PC-3 (cell line): ENCODE results near the gene MYH7. TPM values are rescaled to one million over a fixed set of nuclear protein-coding genes. Genes with fewer than 3 reads are reported as not detected.

Source experiments
- ATAC-seq: fragments of 200-7000 bp; cut with Tn5 transposase; 2 replicates; pipeline ENCODE4 v1.9.1; 2020; ENCODE audit warnings: mild to moderate bottlenecking, moderate library complexity
- BruUV-seq: library from RNA; stranded (reverse); fragments of 400-500 nt; replicated peaks from 2 replicates; lab custom pipeline; 2021; lab: Mats Ljungman, UMichigan
- CTCF ChIA-PET: fragments of 300-600 bp; sonication (Branson Sonifier 250); formaldehyde crosslinking; loops from one replicate; lab custom pipeline; 2022; ENCODE audit warnings: antibody characterized with exemption; lab: Charles Lee
- POLR2A ChIA-PET: fragments of 300-600 bp; sonication (Branson Sonifier 250); formaldehyde crosslinking; loops from one replicate; lab custom pipeline; 2022; ENCODE audit warnings: antibody characterized with exemption; ENCODE audit not compliant: unreplicated experiment; lab: Charles Lee
- DNase-seq: peaks from one replicate; pipeline ENCODE4 v3.0.0-alpha.2; 2015
- H2AFZ ChIP-seq: fragments of 300-600 bp; sonication (generic); 2 replicates; pipeline ENCODE4 v1.6.0; 2016; ENCODE audit warnings: antibody characterized with exemption, low read length
- H3F3A ChIP-seq: fragments of 300-600 bp; sonication (generic); one replicate; pipeline ENCODE4 v1.6.0; 2017; ENCODE audit warnings: antibody characterized with exemption, low read length, control low read depth, mild to moderate bottlenecking; ENCODE audit not compliant: unreplicated experiment
- H3K27ac ChIP-seq: fragments of 300-600 bp; sonication (generic); 2 replicates; pipeline ENCODE4 v1.5.1; 2016; ENCODE audit warnings: mild to moderate bottlenecking, low read length
- H3K27me3 ChIP-seq: fragments of 300-600 bp; sonication (generic); 2 replicates; pipeline ENCODE4 v1.6.1; 2016; ENCODE audit warnings: low read length, mixed read lengths
- H3K36me3 ChIP-seq: fragments of 300-600 bp; sonication (generic); 2 replicates; pipeline ENCODE4 v1.6.1; 2016; ENCODE audit warnings: low read depth, mixed run types, low read length, mixed read lengths
- H3K4me1 ChIP-seq: fragments of 300-600 bp; sonication (generic); 2 replicates; pipeline ENCODE4 v1.5.1; 2016; ENCODE audit warnings: low read length; ENCODE audit not compliant: insufficient read depth
- H3K4me2 ChIP-seq: fragments of 300-600 bp; sonication (generic); 2 replicates; pipeline ENCODE4 v1.6.0; 2016; ENCODE audit warnings: low read length
- H3K4me3 ChIP-seq: fragments of 300-600 bp; sonication (generic); 2 replicates; pipeline ENCODE4 v1.5.1; 2016; ENCODE audit warnings: mild to moderate bottlenecking, low read length, mixed read lengths
- H3K79me2 ChIP-seq: fragments of 300-600 bp; sonication (generic); 2 replicates; pipeline ENCODE4 v1.6.1; 2017; ENCODE audit warnings: low read length, mixed read lengths
- H3K9ac ChIP-seq: fragments of 300-600 bp; sonication (generic); 2 replicates; pipeline ENCODE4 v1.6.0; 2016; ENCODE audit warnings: mild to moderate bottlenecking, low read length
- H3K9me2 ChIP-seq: fragments of 300-600 bp; sonication (generic); replicated peaks from 2 replicates; pipeline ENCODE4 v1.6.1; 2016; ENCODE audit warnings: mixed run types, low read length, mixed read lengths
- H3K9me3 ChIP-seq: fragments of 300-600 bp; sonication (generic); 2 replicates; pipeline ENCODE4 v1.6.1; 2016; ENCODE audit warnings: low read length, mixed read lengths
- H4K20me1 ChIP-seq: fragments of 300-600 bp; sonication (generic); 2 replicates; pipeline ENCODE4 v1.6.1; 2016; ENCODE audit warnings: low read length, mixed read lengths
- CTCF ChIP-seq: fragments of 300-600 bp; sonication (generic); conservative IDR thresholded peaks from 2 replicates; pipeline ENCODE4 v1.5.1; 2017; ENCODE audit warnings: antibody characterized with exemption, low read depth, mild to moderate bottlenecking, low read length
- EZH2 ChIP-seq: fragments of 300-600 bp; sonication (generic); IDR thresholded peaks from one replicate; pipeline ENCODE4 v1.6.1; 2017; ENCODE audit warnings: antibody characterized with exemption, mild to moderate bottlenecking, low read length; ENCODE audit not compliant: unreplicated experiment
- EZH2phosphoT487 ChIP-seq: fragments of 300-600 bp; sonication (generic); IDR thresholded peaks from 2 replicates; pipeline ENCODE4 v1.6.1; 2018; ENCODE audit warnings: mild to moderate bottlenecking, antibody characterized with exemption, low read length, borderline replicate concordance
- intact Hi-C: fragments of 100-400 bp; cut with micrococcal nuclease; formaldehyde crosslinking; loops from 2 replicates; pipeline ENCODE4 v1.9.0; 2023
- total RNA-seq: library from RNA; depleted of rRNA; stranded (reverse); fragments of >200 nt; gene quantifications from 2 replicates; pipeline ENCODE4 v1.2.3, GENCODE V29; 2014

MYH7 gene
- total RNA-seq, 1 experiment from 2014 or later, result not detected

GRCh38 chr14:23370221-23370620 is 65.2 kb downstream of the MYH7 start:
- H2AFZ ChIP-seq, result no peak overlapping the region
- H3K4me1 ChIP-seq, result no peaks in the 10 kb centered on the region
- no peak for ATAC-seq
- no peaks in the 10 kb centered on the region for H3K36me3 ChIP-seq
- intact Hi-C loops, result no loop called here
- H3K27me3 ChIP-seq, result peaks cover 24% of the 10 kb centered on the region
- no peak overlapping the region for H3K27ac ChIP-seq
- BruUV-seq, result no TSS peak
- H4K20me1 ChIP-seq, result no peaks in the 10 kb centered on the region
- H3F3A ChIP-seq, result no peaks in the 10 kb centered on the region
- ChIA-PET POLR2A (no interaction called here), CTCF (no interaction called here)
- H3K4me3 ChIP-seq, result no peak overlapping the region
- no peaks in the 10 kb centered on the region for H3K9me3 ChIP-seq
- H3K4me2 ChIP-seq, result no peak overlapping the region
- no peaks in the 10 kb centered on the region for H3K9me2 ChIP-seq
- H3K79me2 ChIP-seq, result no peaks in the 10 kb centered on the region
- H3K9ac ChIP-seq, result no peak overlapping the region
- no peak for TF ChIP-seq EZH2phosphoT487
- TF ChIP-seq EZH2, result no peak
- TF ChIP-seq CTCF, result no peak
- no peak for DNase-seq

GRCh38 chr14:23366426-23366921 is 69.0 kb downstream of the MYH7 start:
- no peak for ATAC-seq
- H3K79me2 ChIP-seq, result no peaks in the 10 kb centered on the region
- no peaks in the 10 kb centered on the region for H3K9me3 ChIP-seq
- H3F3A ChIP-seq, result no peaks in the 10 kb centered on the region
- BruUV-seq, result no TSS peak
- no peak overlapping the region for H3K4me3 ChIP-seq
- no peak overlapping the region for H2AFZ ChIP-seq
- H3K9ac ChIP-seq, result no peak overlapping the region
- no peaks in the 10 kb centered on the region for H3K9me2 ChIP-seq
- no peak for DNase-seq
- no peak overlapping the region for H3K27ac ChIP-seq
- TF ChIP-seq EZH2phosphoT487, result no peak
- TF ChIP-seq CTCF, result no peak
- TF ChIP-seq EZH2, result no peak
- no peak overlapping the region for H3K4me2 ChIP-seq
- no peaks in the 10 kb centered on the region for H3K4me1 ChIP-seq
- H3K36me3 ChIP-seq, result no peaks in the 10 kb centered on the region
- intact Hi-C loops, result no loop called here
- ChIA-PET CTCF (no interaction called here), POLR2A (no interaction called here)
- H4K20me1 ChIP-seq, result no peaks in the 10 kb centered on the region
- H3K27me3 ChIP-seq, result peaks cover 32% of the 10 kb centered on the region

- Histone ChIP-seq H3K9ac (no peak overlapping the region), H3K27ac (no peak overlapping the region), H3K4me2 (no peak overlapping the region), H2AFZ (no peak overlapping the region), H3K79me2 (no peaks in the 10 kb centered on the region), H3K4me1 (no peaks in the 10 kb centered on the region), H3F3A (no peaks in the 10 kb centered on the region), H3K9me2 (no peaks in the 10 kb centered on the region), H4K20me1 (no peaks in the 10 kb centered on the region), H3K9me3 (no peaks in the 10 kb centered on the region), H3K36me3 (no peaks in the 10 kb centered on the region), H3K27me3 (peaks cover 26% of the 10 kb centered on the region), H3K4me3 (no peak overlapping the region)
- BruUV-seq, result no TSS peak
- POLR2A ChIA-PET, result no interaction called here
- TF ChIP-seq CTCF (no peak), EZH2 (no peak), EZH2phosphoT487 (no peak)
- ATAC-seq (no peak), DNase-seq (no peak)
- CTCF ChIA-PET, result no interaction called here
- intact Hi-C loops, result no loop called here
Measured at GRCh38 chr14:23365732-23366425, 69.6 kb downstream of the MYH7 start.
